ENCODE measurements around the gene POLL. TPM values are rescaled to one million over a fixed set of nuclear protein-coding genes. Genes with fewer than 3 reads are reported as not detected.

The POLL gene
- total RNA-seq, 1 experiment from 2014 or later = 27.2 TPM

- Histone ChIP-seq H3K4me3 (ENCODE audit: low read depth, low read length, poor library complexity, severe bottlenecking) (peak overlapping the region; percentile 58), H3K4me1 (ENCODE audit: insufficient read depth, low read length, poor library complexity, severe bottlenecking) (peaks cover 28% of the 10 kb centered on the region), H3K27ac (ENCODE audit: low read depth, low read length, poor library complexity, severe bottlenecking) (no peak overlapping the region), H3K36me3 (ENCODE audit: insufficient read depth, low read length, poor library complexity, severe bottlenecking) (no peaks in the 10 kb centered on the region), H3K27me3 (replicated peaks; ENCODE audit: insufficient read depth, low read depth, low read length, poor library complexity) (peaks cover 6% of the 10 kb centered on the region), H3K9me3 (ENCODE audit: low read depth, low read length, poor library complexity, severe bottlenecking) (peaks cover 8% of the 10 kb centered on the region)
- intact Hi-C loops (cut with micrococcal nuclease; ENCODE audit: unreplicated experiment) = loop anchor here (1.0 to 5.0 kb wide), 4 partner anchors 268 to 408 kb away; no protein-coding TSS in a partner anchor
- BruUV-seq (replicated peaks) = no TSS peak
- no peak for DNase-seq (ENCODE audit: low spot score)
- ChIA-PET CTCF (interaction anchor here (0.6 to 1.7 kb wide), 8 partner anchors 43 to 451 kb away, joined by 3 to 21 read pairs (median 5); no protein-coding TSS in a partner anchor), POLR2A (ENCODE audit: low non-redundant PET) (no interaction called here)
- TF ChIP-seq EZH2 (IDR thresholded peaks at IDR 0.05; ENCODE audit: borderline replicate concordance, low read depth, low read length, poor library complexity, severe bottlenecking) = no peak
- TF ChIP-seq CTCF (conservative IDR thresholded peaks at IDR 0.05; ENCODE audit: low read depth, low read length) = no peak
Measured at GRCh38 chr10:101570428-101571270, 17.4 kb downstream of the POLL start.

- peaks cover 27% of the 10 kb centered on the region for H3K4me1 ChIP-seq (ENCODE audit: insufficient read depth, low read length, poor library complexity, severe bottlenecking)
- no peak for TF ChIP-seq EZH2 (IDR thresholded peaks at IDR 0.05; ENCODE audit: borderline replicate concordance, low read depth, low read length, poor library complexity, severe bottlenecking)
- peak; percentile 78 for TF ChIP-seq CTCF (conservative IDR thresholded peaks at IDR 0.05; ENCODE audit: low read depth, low read length)
- BruUV-seq (replicated peaks) = no TSS peak
- H3K27ac ChIP-seq (ENCODE audit: low read depth, low read length, poor library complexity, severe bottlenecking) = no peak overlapping the region
- H3K27me3 ChIP-seq (replicated peaks; ENCODE audit: insufficient read depth, low read depth, low read length, poor library complexity) = peaks cover 6% of the 10 kb centered on the region
- peaks cover 8% of the 10 kb centered on the region for H3K9me3 ChIP-seq (ENCODE audit: low read depth, low read length, poor library complexity, severe bottlenecking)
- H3K4me3 ChIP-seq (ENCODE audit: low read depth, low read length, poor library complexity, severe bottlenecking) = peak overlapping the region; percentile 58
- intact Hi-C loops (cut with micrococcal nuclease; ENCODE audit: unreplicated experiment) = loop anchor here (1.0 to 5.0 kb wide), 4 partner anchors 268 to 408 kb away; no protein-coding TSS in a partner anchor
- POLR2A ChIA-PET (ENCODE audit: low non-redundant PET) = no interaction called here
- DNase-seq (ENCODE audit: low spot score) = peak; percentile 77
- CTCF ChIA-PET = interaction anchor here (0.6 to 1.7 kb wide), 7 partner anchors 8 to 450 kb away, joined by 3 to 21 read pairs (median 5); no protein-coding TSS in a partner anchor
- no peaks in the 10 kb centered on the region for H3K36me3 ChIP-seq (ENCODE audit: insufficient read depth, low read length, poor library complexity, severe bottlenecking)
Measured at GRCh38 chr10:101569622-101570427, 18.2 kb downstream of the POLL start.

GRCh38 chr10:101569323-101569621 lies 18.8 kb downstream of the POLL start:
- BruUV-seq (replicated peaks) = no TSS peak
- ChIA-PET POLR2A (ENCODE audit: low non-redundant PET) (no interaction called here), CTCF (interaction anchor here (1.0 to 1.7 kb wide), 4 partner anchors 8 to 355 kb away, joined by 3 to 21 read pairs (median 4); no protein-coding TSS in a partner anchor)
- intact Hi-C loops (cut with micrococcal nuclease; ENCODE audit: unreplicated experiment) = no loop called here
- Histone ChIP-seq H3K27me3 (replicated peaks; ENCODE audit: insufficient read depth, low read depth, low read length, poor library complexity) (peaks cover 6% of the 10 kb centered on the region), H3K4me1 (ENCODE audit: insufficient read depth, low read length, poor library complexity, severe bottlenecking) (peaks cover 21% of the 10 kb centered on the region), H3K9me3 (ENCODE audit: low read depth, low read length, poor library complexity, severe bottlenecking) (peaks cover 8% of the 10 kb centered on the region), H3K27ac (ENCODE audit: low read depth, low read length, poor library complexity, severe bottlenecking) (no peak overlapping the region), H3K4me3 (ENCODE audit: low read depth, low read length, poor library complexity, severe bottlenecking) (peak overlapping the region; percentile 58), H3K36me3 (ENCODE audit: insufficient read depth, low read length, poor library complexity, severe bottlenecking) (no peaks in the 10 kb centered on the region)
- no peak for DNase-seq (ENCODE audit: low spot score)
- TF ChIP-seq CTCF (conservative IDR thresholded peaks at IDR 0.05; ENCODE audit: low read depth, low read length) (no peak), EZH2 (IDR thresholded peaks at IDR 0.05; ENCODE audit: borderline replicate concordance, low read depth, low read length, poor library complexity, severe bottlenecking) (no peak)
